Gastrocnemius medialis (tissue), 4 donors: ENCODE results near the gene THY1. TPM values are rescaled to one million over a fixed set of nuclear protein-coding genes. Genes with fewer than 3 reads are reported as not detected.

Experiments
- ATAC-seq, 2 donors: fragments of 150-250 bp; one replicate each; pipeline ENCODE4 v1.9.1; 2016
- DNase-seq, 2 donors: peaks; one replicate each; pipeline ENCODE4 v3.0.0-alpha.2; 2019
- H3K27ac ChIP-seq, 4 donors: fragments of 200-600 bp; sonication (generic); 1 replicate in 1 of 4; 2 replicates in 3 of 4; pipeline ENCODE4 v1.5.1; 2016 to 2018; ENCODE audit warnings: mild to moderate bottlenecking in 2 of 4, moderate library complexity in 1 of 4
- H3K27me3 ChIP-seq, 3 donors: fragments of 200-600 bp; sonication (generic) in 2 of 3; 1 replicate in 1 of 3; 2 replicates in 2 of 3; pipeline versions ENCODE4 v1.5.1 to v1.6.0; 2016 to 2019; ENCODE audit warnings: mild to moderate bottlenecking in 1 of 3, moderate library complexity in 1 of 3
- H3K36me3 ChIP-seq, 2 donors: fragments of 200-600 bp; sonication (generic) in 1 of 2; one replicate each; pipeline ENCODE4 v1.5.1; 2017 to 2018
- H3K4me1 ChIP-seq, 2 donors: fragments of 200-600 bp; sonication (generic) in 1 of 2; one replicate each; pipeline ENCODE4 v1.5.1; 2016 to 2017; ENCODE audit warnings: mild to moderate bottlenecking in 2 of 2
- H3K4me3 ChIP-seq, 4 donors: fragments of 200-600 bp; sonication (generic) in 3 of 4; 1 replicate in 1 of 4; 2 replicates in 3 of 4; pipeline ENCODE4 v1.5.1; 2016 to 2019; ENCODE audit warnings: mild to moderate bottlenecking in 2 of 4
- H3K9me3 ChIP-seq, 3 donors: fragments of 200-600 bp; sonication (generic) in 2 of 3; 1 replicate in 1 of 3; 2 replicates in 2 of 3; pipeline ENCODE4 v1.5.1; 2016 to 2019
- POLR2A ChIP-seq, 2 donors: fragments of 450-650 bp; IDR thresholded peaks; one replicate each; pipeline ENCODE4 v1.6.1; 2017; ENCODE audit warnings: antibody characterized with exemption in 2 of 2, mild to moderate bottlenecking in 2 of 2, moderate library complexity in 2 of 2
- in situ Hi-C, 4 donors: fragments of 200-750 bp; cut with MboI; loops; one replicate each; pipeline versions ENCODE4 v1.15.0 to v1.8.0; 2017; ENCODE audit warnings: low sequenced_read_pairs in 4 of 4
- intact Hi-C: fragments of 100-400 bp; cut with DNase I; formaldehyde crosslinking; loops from one replicate; pipeline ENCODE4 v1.15.1; 2023; ENCODE audit warnings: low total_unique reads
- total RNA-seq, 4 donors: library from RNA; depleted of rRNA; stranded (reverse); fragments of >200 nt; gene quantifications; one replicate each; pipeline versions ENCODE4 v1.1.0 to v1.2.3, GENCODE V29; 2016
- TF ChIP-seq, protein P1 (sequence below), 5 experiments: fragments of 450-650 bp in 3 of 5; fragments of 200-600 bp in 2 of 5; sonication (generic) in 2 of 5; IDR thresholded peaks in 4 of 5; conservative IDR thresholded peaks in 1 of 5; 1 replicate in 4 of 5; 2 replicates in 1 of 5; pipeline ENCODE4 v1.5.1; 2016 to 2019; ENCODE audit warnings: antibody characterized with exemption in 5 of 5, mild to moderate bottlenecking in 3 of 5, moderate library complexity in 3 of 5

Gene THY1
- total RNA-seq, 4 donors from 2014 or later: 0.22 to 0.70 (median 0.36) TPM; not detected in 1

DNA sequence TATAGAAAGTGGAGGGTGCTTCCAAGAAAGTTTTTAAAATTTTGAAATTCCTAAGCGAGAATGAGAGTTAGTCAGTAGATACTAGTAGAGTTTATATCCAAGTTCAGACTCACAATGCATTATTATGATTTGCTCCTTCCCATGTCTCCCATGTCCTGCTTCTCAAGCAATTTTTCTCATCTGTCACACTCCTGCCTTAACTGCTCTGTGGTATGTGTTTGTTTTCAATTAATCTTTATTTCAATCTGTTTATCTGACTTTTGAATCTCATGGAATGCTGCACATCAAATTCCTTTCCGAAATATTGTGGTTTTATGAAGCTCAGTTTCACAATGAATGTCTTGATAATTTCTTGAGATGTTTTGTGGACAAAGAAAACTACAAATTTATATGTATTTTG is 18.1 kb downstream of the THY1 start:
- intact Hi-C loops (no loop called here), in situ Hi-C loops (no loop called here)
- Histone ChIP-seq H3K27me3 (no peaks in the 10 kb centered on the region), H3K9me3 (peaks cover 0 to 2% (median 0%) of the 10 kb centered on the region in 3 donors), H3K4me3 (no peak overlapping the region), H3K27ac (no peak overlapping the region), H3K36me3 (no peaks in the 10 kb centered on the region), H3K4me1 (no peaks in the 10 kb centered on the region)
- DNase-seq: no peak
- TF ChIP-seq POLR2A (IDR thresholded peaks at IDR 0.05): no peak
- TF ChIP-seq, protein P1, sequence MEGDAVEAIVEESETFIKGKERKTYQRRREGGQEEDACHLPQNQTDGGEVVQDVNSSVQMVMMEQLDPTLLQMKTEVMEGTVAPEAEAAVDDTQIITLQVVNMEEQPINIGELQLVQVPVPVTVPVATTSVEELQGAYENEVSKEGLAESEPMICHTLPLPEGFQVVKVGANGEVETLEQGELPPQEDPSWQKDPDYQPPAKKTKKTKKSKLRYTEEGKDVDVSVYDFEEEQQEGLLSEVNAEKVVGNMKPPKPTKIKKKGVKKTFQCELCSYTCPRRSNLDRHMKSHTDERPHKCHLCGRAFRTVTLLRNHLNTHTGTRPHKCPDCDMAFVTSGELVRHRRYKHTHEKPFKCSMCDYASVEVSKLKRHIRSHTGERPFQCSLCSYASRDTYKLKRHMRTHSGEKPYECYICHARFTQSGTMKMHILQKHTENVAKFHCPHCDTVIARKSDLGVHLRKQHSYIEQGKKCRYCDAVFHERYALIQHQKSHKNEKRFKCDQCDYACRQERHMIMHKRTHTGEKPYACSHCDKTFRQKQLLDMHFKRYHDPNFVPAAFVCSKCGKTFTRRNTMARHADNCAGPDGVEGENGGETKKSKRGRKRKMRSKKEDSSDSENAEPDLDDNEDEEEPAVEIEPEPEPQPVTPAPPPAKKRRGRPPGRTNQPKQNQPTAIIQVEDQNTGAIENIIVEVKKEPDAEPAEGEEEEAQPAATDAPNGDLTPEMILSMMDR (IDR thresholded peaks at IDR 0.05 in 4 of 5, conservative IDR thresholded peaks at IDR 0.05 in 1 of 5): no peak
- ATAC-seq: no peak

DNA sequence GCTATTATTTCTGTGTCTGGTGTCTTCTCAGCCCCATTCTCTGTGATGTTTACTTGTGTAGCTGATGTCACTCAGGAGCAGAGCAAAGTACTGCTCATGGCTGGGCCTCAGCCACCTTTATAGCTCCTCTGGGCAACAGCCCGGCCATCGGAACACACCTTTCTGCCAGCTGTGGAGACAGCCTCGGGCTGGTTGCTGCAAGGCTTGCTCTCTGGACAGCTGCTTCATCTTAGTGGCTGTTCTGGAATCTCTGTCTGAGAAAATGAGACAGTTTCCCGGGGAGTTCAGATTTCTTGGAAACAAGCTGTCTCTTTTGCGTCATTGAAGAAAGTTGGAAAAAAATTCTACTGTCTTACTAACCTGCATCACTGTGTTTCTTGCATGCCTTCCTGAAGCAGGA is 20.0 kb downstream of the THY1 start:
- intact Hi-C loops: no loop called here
- Histone ChIP-seq H3K27me3 (no peaks in the 10 kb centered on the region), H3K4me1 (no peaks in the 10 kb centered on the region), H3K36me3 (no peaks in the 10 kb centered on the region), H3K9me3 (peaks cover 0 to 8% (median 0%) of the 10 kb centered on the region in 3 donors), H3K4me3 (no peak overlapping the region), H3K27ac (no peak overlapping the region)
- TF ChIP-seq, protein P1 (IDR thresholded peaks at IDR 0.05 in 4 of 5, conservative IDR thresholded peaks at IDR 0.05 in 1 of 5): no peak
- no peak for TF ChIP-seq POLR2A (IDR thresholded peaks at IDR 0.05)
- in situ Hi-C loops: no loop called here
- ATAC-seq (no peak), DNase-seq (no peak)

DNA sequence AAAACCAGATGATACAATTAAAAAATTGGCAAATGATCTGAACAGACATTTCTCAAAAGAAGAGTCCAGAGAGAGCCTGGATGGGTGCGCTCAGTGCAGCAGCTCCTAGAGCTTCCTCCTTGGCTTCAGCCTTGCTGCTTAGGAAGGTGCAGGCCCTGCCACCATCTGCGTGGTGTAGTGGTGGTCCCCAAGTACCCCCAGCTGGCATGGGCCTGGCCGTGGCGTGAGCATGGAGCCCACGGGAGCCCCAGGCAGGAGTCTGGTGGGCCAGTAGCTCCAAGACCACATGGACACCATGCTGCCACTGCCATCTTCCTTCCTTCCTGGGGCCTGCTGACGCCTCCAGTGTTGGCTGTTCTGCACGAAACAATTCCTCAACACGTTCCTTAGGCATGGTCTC is 20.5 kb downstream of the THY1 start:
- in situ Hi-C loops (no loop called here), intact Hi-C loops (no loop called here)
- TF ChIP-seq, protein P1 (IDR thresholded peaks at IDR 0.05 in 4 of 5, conservative IDR thresholded peaks at IDR 0.05 in 1 of 5): no peak
- no peak for TF ChIP-seq POLR2A (IDR thresholded peaks at IDR 0.05)
- peaks cover 0 to 10% (median 0%) of the 10 kb centered on the region in 3 donors for H3K9me3 ChIP-seq
- H3K4me1 ChIP-seq: no peaks in the 10 kb centered on the region
- H3K27me3 ChIP-seq: no peaks in the 10 kb centered on the region
- no peaks in the 10 kb centered on the region for H3K36me3 ChIP-seq
- H3K4me3 ChIP-seq: no peak overlapping the region
- no peak overlapping the region for H3K27ac ChIP-seq
- DNase-seq (no peak), ATAC-seq (no peak)

DNA sequence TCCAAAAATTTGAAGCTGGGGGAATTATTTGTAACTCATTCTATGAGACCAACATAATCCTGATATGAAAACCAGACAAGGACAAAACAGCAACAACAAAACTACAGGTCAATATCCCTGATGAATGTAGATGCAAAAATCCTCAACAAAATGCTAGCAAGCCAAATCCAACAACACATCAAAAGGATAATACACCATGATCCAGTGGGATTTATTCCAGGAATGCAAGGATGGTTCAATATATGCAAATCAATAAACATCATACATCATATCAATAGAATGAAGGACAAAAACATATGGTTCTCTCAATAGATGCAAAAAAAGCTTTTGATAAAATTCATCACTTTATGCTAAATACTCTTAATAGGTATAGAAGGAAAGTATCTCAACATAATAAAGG is 22.1 kb downstream of the THY1 start:
- no peak for TF ChIP-seq POLR2A (IDR thresholded peaks at IDR 0.05)
- TF ChIP-seq, protein P1 (IDR thresholded peaks at IDR 0.05 in 4 of 5, conservative IDR thresholded peaks at IDR 0.05 in 1 of 5): no peak
- Histone ChIP-seq H3K27me3 (no peaks in the 10 kb centered on the region), H3K4me3 (no peak overlapping the region), H3K36me3 (no peaks in the 10 kb centered on the region), H3K27ac (no peak overlapping the region), H3K9me3 (peaks cover 0 to 10% (median 0%) of the 10 kb centered on the region in 3 donors), H3K4me1 (no peaks in the 10 kb centered on the region)
- intact Hi-C loops (no loop called here), in situ Hi-C loops (no loop called here)
- ATAC-seq: no peak
- DNase-seq: no peak

DNA sequence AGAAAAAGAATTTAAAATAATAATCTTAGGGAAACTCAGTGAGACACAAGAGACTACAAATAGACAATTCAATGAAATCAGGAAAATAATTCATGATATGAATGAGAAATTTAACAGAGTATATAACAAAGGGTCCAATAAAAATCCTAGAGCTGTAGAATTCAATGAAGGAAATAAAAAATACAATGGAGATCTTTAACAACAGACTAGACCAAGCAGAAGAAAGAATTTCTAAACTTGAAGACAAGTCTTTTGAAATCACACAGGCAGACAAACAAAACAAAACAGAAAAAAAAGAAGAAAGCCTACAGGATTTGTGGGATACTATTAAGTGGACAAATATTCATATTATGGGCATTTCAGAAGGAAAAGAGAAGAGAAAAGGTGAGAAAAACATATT is 25.2 kb downstream of the THY1 start:
- ATAC-seq (no peak), DNase-seq (no peak)
- no peaks in the 10 kb centered on the region for H3K36me3 ChIP-seq
- TF ChIP-seq, protein P1 (IDR thresholded peaks at IDR 0.05 in 4 of 5, conservative IDR thresholded peaks at IDR 0.05 in 1 of 5): no peak
- TF ChIP-seq POLR2A (IDR thresholded peaks at IDR 0.05): no peak
- peaks cover 0 to 10% (median 0%) of the 10 kb centered on the region in 3 donors for H3K9me3 ChIP-seq
- in situ Hi-C loops (loop anchor here in 1 of 4 donors (10.0 kb wide), 1 partner anchor 77 kb away; no protein-coding TSS in a partner anchor), intact Hi-C loops (no loop called here)
- no peaks in the 10 kb centered on the region for H3K4me1 ChIP-seq
- no peak overlapping the region for H3K4me3 ChIP-seq
- no peaks in the 10 kb centered on the region for H3K27me3 ChIP-seq
- H3K27ac ChIP-seq: no peak overlapping the region
